Measurements from ENCODE around the gene FIGN.

DNA sequence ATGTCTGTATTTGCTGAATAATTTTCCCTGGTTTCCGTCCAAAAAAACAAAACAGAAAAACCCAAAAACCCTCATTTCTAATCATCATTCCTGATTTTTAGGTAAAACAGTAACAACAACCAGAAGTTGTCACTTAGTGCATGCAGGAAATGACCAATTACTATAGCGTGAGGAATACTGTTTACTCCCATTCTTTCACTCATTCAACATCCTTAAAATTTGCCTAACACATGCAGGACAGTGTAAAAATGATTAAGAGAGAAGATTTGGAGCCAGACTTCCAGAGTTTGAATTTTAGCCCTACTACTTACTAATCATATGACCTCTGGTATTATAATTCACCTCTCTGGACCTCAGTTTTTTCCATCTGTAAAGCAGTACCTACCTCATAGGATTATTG lies 83.1 kb downstream of the FIGN start:
- TF ChIP-seq EZH2 (IDR thresholded peaks at IDR 0.05; ENCODE audit: borderline replicate concordance): no peak
- TF ChIP-seq, protein P1, sequence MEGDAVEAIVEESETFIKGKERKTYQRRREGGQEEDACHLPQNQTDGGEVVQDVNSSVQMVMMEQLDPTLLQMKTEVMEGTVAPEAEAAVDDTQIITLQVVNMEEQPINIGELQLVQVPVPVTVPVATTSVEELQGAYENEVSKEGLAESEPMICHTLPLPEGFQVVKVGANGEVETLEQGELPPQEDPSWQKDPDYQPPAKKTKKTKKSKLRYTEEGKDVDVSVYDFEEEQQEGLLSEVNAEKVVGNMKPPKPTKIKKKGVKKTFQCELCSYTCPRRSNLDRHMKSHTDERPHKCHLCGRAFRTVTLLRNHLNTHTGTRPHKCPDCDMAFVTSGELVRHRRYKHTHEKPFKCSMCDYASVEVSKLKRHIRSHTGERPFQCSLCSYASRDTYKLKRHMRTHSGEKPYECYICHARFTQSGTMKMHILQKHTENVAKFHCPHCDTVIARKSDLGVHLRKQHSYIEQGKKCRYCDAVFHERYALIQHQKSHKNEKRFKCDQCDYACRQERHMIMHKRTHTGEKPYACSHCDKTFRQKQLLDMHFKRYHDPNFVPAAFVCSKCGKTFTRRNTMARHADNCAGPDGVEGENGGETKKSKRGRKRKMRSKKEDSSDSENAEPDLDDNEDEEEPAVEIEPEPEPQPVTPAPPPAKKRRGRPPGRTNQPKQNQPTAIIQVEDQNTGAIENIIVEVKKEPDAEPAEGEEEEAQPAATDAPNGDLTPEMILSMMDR (IDR thresholded peaks at IDR 0.05; ENCODE audit: poor library complexity): no peak

All from hepatocyte (in vitro differentiated cells).